Endothelial cell of umbilical vein (primary cell): ENCODE data around the gene HECTD2. TPM values are rescaled to one million over a fixed set of nuclear protein-coding genes. Genes with fewer than 3 reads are reported as not detected.

Source experiments
- BruUV-seq: library from RNA; stranded (reverse); fragments of 400-500 nt; replicated peaks from 2 replicates; lab custom pipeline; 2021; lab: Mats Ljungman, UMichigan
- CTCF ChIA-PET: fragments of 300-600, 350-600 bp; sonication (Branson Sonifier 250); formaldehyde crosslinking; loops from one replicate; lab custom pipeline; 2021; ENCODE audit warnings: antibody characterized with exemption, inconsistent platforms; lab: Charles Lee
- POLR2A ChIA-PET: fragments of 300-600, 350-600 bp; sonication (Branson Sonifier 250); formaldehyde crosslinking; loops from one replicate; lab custom pipeline; 2021; ENCODE audit warnings: antibody characterized with exemption, inconsistent platforms; lab: Charles Lee
- DNase-seq: peaks from one replicate; pipeline ENCODE4 v3.0.0-alpha.2; 2011; ENCODE audit warnings: low read depth, low spot score
- FAIRE-seq: peaks from 2 replicates; lab custom pipeline; 2011; peaks lifted over from hg19 to GRCh38; lab: Jason Lieb, UNC
- H2AFZ ChIP-seq: 2 replicates; pipeline ENCODE4 v1.6.0; 2012; ENCODE audit warnings: low read depth, low read length, control low read depth, inconsistent platforms
- H3K27ac ChIP-seq: 2 replicates; pipeline ENCODE4 v1.5.1; 2011; ENCODE audit warnings: low read depth, mild to moderate bottlenecking, control low read depth, low read length, moderate library complexity; ENCODE audit not compliant: insufficient read depth
- H3K27me3 ChIP-seq, 2 experiments: 2 replicates each; pipeline versions ENCODE4 v1.6.0 to v1.6.1; 2011; ENCODE audit warnings: low read length in 2 of 2, mixed read lengths in 1 of 2; ENCODE audit not compliant: control insufficient read depth in 2 of 2, insufficient read depth in 2 of 2
- H3K36me3 ChIP-seq, 2 experiments: 2 replicates in 1 of 2; 3 replicates in 1 of 2; pipeline ENCODE4 v1.5.1; 2011; ENCODE audit warnings: low read length in 2 of 2, mild to moderate bottlenecking in 1 of 2, moderate library complexity in 1 of 2; ENCODE audit not compliant: control insufficient read depth in 2 of 2, insufficient read depth in 2 of 2; ENCODE audit errors: extremely low read depth in 1 of 2
- H3K4me1 ChIP-seq: 3 replicates; pipeline ENCODE4 v1.5.1; 2011; ENCODE audit warnings: mild to moderate bottlenecking, low read length; ENCODE audit not compliant: control insufficient read depth, insufficient read depth; ENCODE audit errors: extremely low read depth
- H3K4me2 ChIP-seq: 2 replicates; pipeline ENCODE4 v1.6.1; 2011; ENCODE audit warnings: low read length, control low read depth, mixed read lengths; ENCODE audit not compliant: insufficient read depth
- H3K4me3 ChIP-seq, 3 experiments: fragments of 200-600 bp in 1 of 3; sonication (generic), shearing (Covaris generic) in 1 of 3; replicated peaks in 1 of 3; 2 replicates each; pipeline ENCODE4 v1.5.1; 2011 to 2016; ENCODE audit warnings: control low read depth in 3 of 3, low read length in 3 of 3, mild to moderate bottlenecking in 2 of 3, inconsistent platforms in 1 of 3, low read depth in 1 of 3, moderate library complexity in 1 of 3; ENCODE audit not compliant: insufficient read depth in 1 of 3
- H3K79me2 ChIP-seq: 2 replicates; pipeline ENCODE4 v1.6.0; 2012; ENCODE audit warnings: low read length, inconsistent platforms; ENCODE audit not compliant: control insufficient read depth, insufficient read depth
- H3K9ac ChIP-seq: replicated peaks from 2 replicates; pipeline ENCODE3; 2011; ENCODE audit warnings: low read length, control low read depth; ENCODE audit not compliant: insufficient read depth; ENCODE audit errors: extremely low read depth
- H3K9me1 ChIP-seq: replicated peaks from 3 replicates; pipeline ENCODE4 v1.6.0; 2011; ENCODE audit warnings: mild to moderate bottlenecking, low read length; ENCODE audit not compliant: control insufficient read depth, insufficient read depth; ENCODE audit errors: extremely low read depth
- H3K9me3 ChIP-seq: replicated peaks from 2 replicates; pipeline ENCODE4 v1.5.1; 2012; ENCODE audit warnings: low read length, inconsistent platforms; ENCODE audit not compliant: control insufficient read depth, insufficient read depth
- H4K20me1 ChIP-seq: replicated peaks from 2 replicates; pipeline ENCODE3; 2011; ENCODE audit warnings: mild to moderate bottlenecking, low read length; ENCODE audit not compliant: control insufficient read depth, insufficient read depth; ENCODE audit errors: extremely low read depth
- EZH2 ChIP-seq: IDR thresholded peaks from 2 replicates; pipeline ENCODE4 v1.6.1; 2012; ENCODE audit warnings: borderline replicate concordance, low read depth, mild to moderate bottlenecking, moderate library complexity, low read length, inconsistent platforms; ENCODE audit not compliant: severe bottlenecking
- FOS ChIP-seq: IDR thresholded peaks from 2 replicates; pipeline ENCODE4 v1.6.1; 2011; ENCODE audit warnings: mild to moderate bottlenecking, low read length, moderate library complexity, borderline replicate concordance; ENCODE audit not compliant: insufficient read depth
- GATA2 ChIP-seq: IDR thresholded peaks from 2 replicates; pipeline ENCODE4 v1.7.0; 2011; ENCODE audit warnings: low read depth, mild to moderate bottlenecking, moderate library complexity, mixed read lengths, low read length; ENCODE audit not compliant: insufficient read length, insufficient read depth
- JUN ChIP-seq: IDR thresholded peaks from 2 replicates; pipeline ENCODE4 v1.6.1; 2011; ENCODE audit warnings: borderline replicate concordance, low read depth; ENCODE audit not compliant: insufficient read length, insufficient read depth
- MAX ChIP-seq: IDR thresholded peaks from 2 replicates; pipeline ENCODE4 v1.6.1; 2011; ENCODE audit not compliant: insufficient read depth, insufficient read length
- MYC ChIP-seq: IDR thresholded peaks from one replicate; pipeline ENCODE4 v1.6.1; 2011; ENCODE audit warnings: mild to moderate bottlenecking, low read depth, low read length
- POLR2A ChIP-seq: IDR thresholded peaks from 2 replicates; pipeline ENCODE4 v1.6.1; 2012; ENCODE audit warnings: low read depth, mild to moderate bottlenecking, control low read depth, low read length
- POLR2AphosphoS5 ChIP-seq: IDR thresholded peaks from 2 replicates; pipeline ENCODE4 v1.6.1; 2012; ENCODE audit warnings: low read depth, mild to moderate bottlenecking, control low read depth, low read length, moderate library complexity; ENCODE audit not compliant: insufficient read depth
- dilution Hi-C: fragments of 300-500 bp; cut with MboI; formaldehyde crosslinking; loops from one replicate; pipeline ENCODE4 v1.15.0; 2019; ENCODE audit warnings: low sequenced_read_pairs; ENCODE audit not compliant: extremely low pct_ligation_motif_present
- intact Hi-C: fragments of 100-400 bp; cut with micrococcal nuclease; formaldehyde crosslinking; loops from one replicate; pipeline ENCODE4 v1.10.0; 2022
- polyA plus RNA-seq, 4 experiments: library from polyadenylated mRNA; depleted of rRNA in 3 of 4; stranded (reverse) in 3 of 4; unstranded in 1 of 4; fragments of >200 nt; gene quantifications; 2 replicates each; pipeline versions ENCODE4 v1.2.1 to v1.2.3, GENCODE V29; 2011 to 2012; ENCODE audit warnings: missing spikeins in 1 of 4
- total RNA-seq: library from RNA; stranded (reverse); gene quantifications from 2 replicates; pipeline ENCODE4 v1.2.3, GENCODE V29; 2021
- TF ChIP-seq, protein P1 (sequence below), 2 donors: IDR thresholded peaks; 1 replicate in 1 of 2; 2 replicates in 1 of 2; pipeline ENCODE4 v1.5.1; 2011; ENCODE audit warnings: low read length in 2 of 2, mild to moderate bottlenecking in 2 of 2, moderate library complexity in 2 of 2, control low read depth in 1 of 2, inconsistent platforms in 1 of 2, low read depth in 1 of 2; ENCODE audit not compliant: insufficient read depth in 1 of 2; ENCODE audit errors: extremely low read depth in 1 of 2

The HECTD2 gene
- total and polyA plus RNA-seq, 2 donors (not counting 3 experiments of a cell fraction or from before 2014, with no cell fraction given) = 4.2 to 10.7 TPM

GRCh38 chr10:91557651-91558111 lies 147.5 kb downstream of the HECTD2 start:
- intact Hi-C loops (no loop called here), dilution Hi-C loops (no loop called here)
- H3K9ac ChIP-seq = no peak overlapping the region
- TF ChIP-seq EZH2 (no peak), JUN (no peak), FOS (no peak), POLR2AphosphoS5 (no peak), MAX (no peak), POLR2A (no peak), GATA2 (no peak), MYC (no peak)
- TF ChIP-seq, protein P1, sequence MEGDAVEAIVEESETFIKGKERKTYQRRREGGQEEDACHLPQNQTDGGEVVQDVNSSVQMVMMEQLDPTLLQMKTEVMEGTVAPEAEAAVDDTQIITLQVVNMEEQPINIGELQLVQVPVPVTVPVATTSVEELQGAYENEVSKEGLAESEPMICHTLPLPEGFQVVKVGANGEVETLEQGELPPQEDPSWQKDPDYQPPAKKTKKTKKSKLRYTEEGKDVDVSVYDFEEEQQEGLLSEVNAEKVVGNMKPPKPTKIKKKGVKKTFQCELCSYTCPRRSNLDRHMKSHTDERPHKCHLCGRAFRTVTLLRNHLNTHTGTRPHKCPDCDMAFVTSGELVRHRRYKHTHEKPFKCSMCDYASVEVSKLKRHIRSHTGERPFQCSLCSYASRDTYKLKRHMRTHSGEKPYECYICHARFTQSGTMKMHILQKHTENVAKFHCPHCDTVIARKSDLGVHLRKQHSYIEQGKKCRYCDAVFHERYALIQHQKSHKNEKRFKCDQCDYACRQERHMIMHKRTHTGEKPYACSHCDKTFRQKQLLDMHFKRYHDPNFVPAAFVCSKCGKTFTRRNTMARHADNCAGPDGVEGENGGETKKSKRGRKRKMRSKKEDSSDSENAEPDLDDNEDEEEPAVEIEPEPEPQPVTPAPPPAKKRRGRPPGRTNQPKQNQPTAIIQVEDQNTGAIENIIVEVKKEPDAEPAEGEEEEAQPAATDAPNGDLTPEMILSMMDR (IDR thresholded peaks at IDR 0.05; ENCODE audit: extremely low read depth in 1 of 2, insufficient read depth in 1 of 2, low read depth in 1 of 2, low read length in 2 of 2) = no peak
- no peaks in the 10 kb centered on the region for H3K9me3 ChIP-seq
- no peak overlapping the region for H3K4me2 ChIP-seq
- no peaks in the 10 kb centered on the region for H4K20me1 ChIP-seq
- CTCF ChIA-PET = interaction anchor here (3.1 kb wide), 1 partner anchor 77 kb away, joined by 25 read pairs; the partner anchor contains the start of gene PPP1R3C
- no peaks in the 10 kb centered on the region for H3K9me1 ChIP-seq
- H3K79me2 ChIP-seq = no peaks in the 10 kb centered on the region
- no peak for DNase-seq
- no peak overlapping the region for H2AFZ ChIP-seq
- no peak overlapping the region for H3K4me3 ChIP-seq
- peaks cover 0 to 2% of the 10 kb centered on the region in 2 experiments for H3K27me3 ChIP-seq
- no peaks in the 10 kb centered on the region for H3K36me3 ChIP-seq
- no TSS peak for BruUV-seq
- POLR2A ChIA-PET = no interaction called here
- H3K27ac ChIP-seq = no peak overlapping the region
- no peaks in the 10 kb centered on the region for H3K4me1 ChIP-seq
- no peak for FAIRE-seq
